HepG2 (cell line): ENCODE results near the gene CSNK1D. TPM values are rescaled to one million over a fixed set of nuclear protein-coding genes. Genes with fewer than 3 reads are reported as not detected.

Source experiments
- ATAC-seq: fragments of 200-7000 bp; cut with Tn5 transposase; 3 replicates; pipeline ENCODE4 v1.9.1; 2020; ENCODE audit warnings: mild to moderate bottlenecking, moderate library complexity
- BruUV-seq: library from RNA; stranded (reverse); fragments of 400-500 nt; replicated peaks from 2 replicates; lab custom pipeline; 2021; lab: Mats Ljungman, UMichigan
- CTCF ChIA-PET: fragments of 300-600 bp; formaldehyde crosslinking; extraction: SDS; loops from one replicate; lab custom pipeline; 2021; ENCODE audit warnings: low total read pairs, inconsistent platforms, low intra/inter-chr PET ratio; lab: Yijun Ruan, JAX
- POLR2A ChIA-PET: fragments of 350-600 bp; sonication (Branson Sonifier 250); formaldehyde crosslinking; loops from one replicate; lab custom pipeline; 2020; ENCODE audit warnings: antibody characterized with exemption, inconsistent platforms; lab: Yijun Ruan, JAX
- DNase-seq: peaks from one replicate; pipeline ENCODE4 v3.0.0-alpha.2; 2015; ENCODE audit warnings: low spot score
- FAIRE-seq: peaks from 3 replicates; lab custom pipeline; 2011; peaks lifted over from hg19 to GRCh38; lab: Jason Lieb, UNC
- H2AFZ ChIP-seq: one replicate; pipeline ENCODE4 v1.6.1; 2011; ENCODE audit warnings: low read length, inconsistent platforms
- H3K27ac ChIP-seq: fragments of 300-600 bp; 3 replicates; pipeline ENCODE4 v1.8.0; 2011; ENCODE audit warnings: mixed run types, mild to moderate bottlenecking, mixed read lengths, low read length, inconsistent platforms; ENCODE audit not compliant: insufficient read depth; ENCODE audit errors: extremely low read length
- H3K27me3 ChIP-seq, 2 experiments: fragments of 200-600 bp in 1 of 2; 2 replicates in 1 of 2; 3 replicates in 1 of 2; pipeline versions ENCODE4 v1.6.0 to v1.8.0; 2011; ENCODE audit warnings: low read length in 2 of 2, mild to moderate bottlenecking in 2 of 2, moderate library complexity in 2 of 2, inconsistent platforms in 1 of 2; ENCODE audit not compliant: insufficient read depth in 2 of 2, control insufficient read depth in 1 of 2
- H3K36me3 ChIP-seq, 2 experiments: fragments of 200-600 bp in 1 of 2; replicated peaks in 1 of 2; 2 replicates in 1 of 2; 3 replicates in 1 of 2; pipeline versions ENCODE4 v1.5.1 to v1.8.0; 2011; ENCODE audit warnings: low read length in 2 of 2, inconsistent platforms in 1 of 2; ENCODE audit not compliant: insufficient read depth in 2 of 2, control insufficient read depth in 1 of 2
- H3K4me1 ChIP-seq: 2 replicates; pipeline ENCODE4 v1.5.1; 2012; ENCODE audit warnings: low read length, inconsistent platforms; ENCODE audit not compliant: insufficient read depth
- H3K4me2 ChIP-seq: 2 replicates; pipeline ENCODE4 v1.6.0; 2011; ENCODE audit warnings: low read depth, low read length, inconsistent platforms
- H3K4me3 ChIP-seq, 3 experiments: fragments of 200-600 bp in 1 of 3; sonication (generic), shearing (Covaris generic) in 1 of 3; replicated peaks in 1 of 3; 2 replicates each; pipeline ENCODE4 v1.5.1; 2011 to 2016; ENCODE audit warnings: low read length in 3 of 3, inconsistent platforms in 2 of 3, low read depth in 2 of 3, mild to moderate bottlenecking in 2 of 3, control low read depth in 1 of 3, mixed read lengths in 1 of 3; ENCODE audit not compliant: insufficient read depth in 1 of 3
- H3K79me2 ChIP-seq: one replicate; pipeline ENCODE4 v1.6.1; 2011; ENCODE audit warnings: low read length, inconsistent platforms; ENCODE audit not compliant: insufficient read depth
- H3K9ac ChIP-seq: 2 replicates; pipeline ENCODE4 v1.6.0; 2011; ENCODE audit warnings: mild to moderate bottlenecking, low read depth, low read length, inconsistent platforms; ENCODE audit not compliant: insufficient read depth
- H3K9me3 ChIP-seq: 2 replicates; pipeline ENCODE4 v1.5.1; 2012; ENCODE audit warnings: mild to moderate bottlenecking, low read length
- H4K20me1 ChIP-seq: 2 replicates; pipeline ENCODE4 v1.6.0; 2011; ENCODE audit warnings: inconsistent platforms, mild to moderate bottlenecking, low read length, moderate library complexity; ENCODE audit not compliant: insufficient read depth
- ARID3A ChIP-seq: IDR thresholded peaks from 2 replicates; pipeline ENCODE4 v1.6.1; 2012; ENCODE audit warnings: low read depth, low read length, improper control_type of control experiment
- BHLHE40 ChIP-seq: IDR thresholded peaks from 2 replicates; pipeline ENCODE4 v1.6.1; 2011; ENCODE audit warnings: low read length, improper control_type of control experiment
- HIVEP1 ChIP-seq: sonication (generic); formaldehyde crosslinking; IDR thresholded peaks from 2 replicates; pipeline ENCODE4 v1.4.0; 2020; ENCODE audit warnings: mild to moderate bottlenecking, missing genetic modification reagents
- JUNB ChIP-seq: sonication (generic); formaldehyde crosslinking; IDR thresholded peaks from 2 replicates; pipeline ENCODE4 v1.8.0; 2022; ENCODE audit warnings: missing genetic modification reagents, mild to moderate bottlenecking, borderline replicate concordance
- MBD4 ChIP-seq: IDR thresholded peaks from 2 replicates; pipeline ENCODE4 v1.6.1; 2012; ENCODE audit warnings: low read length, inconsistent platforms, borderline replicate concordance
- NCOA1 ChIP-seq: sonication (generic); formaldehyde crosslinking; IDR thresholded peaks from 2 replicates; pipeline ENCODE4 v1.9.0; 2021; ENCODE audit warnings: missing genetic modification reagents
- NFKB2 ChIP-seq: sonication (generic); formaldehyde crosslinking; IDR thresholded peaks from 2 replicates; pipeline ENCODE4 v1.4.0; 2020; ENCODE audit warnings: missing genetic modification reagents, borderline replicate concordance
- PATZ1 ChIP-seq: sonication (generic); formaldehyde crosslinking; IDR thresholded peaks from 2 replicates; pipeline ENCODE4 v1.4.0; 2020; ENCODE audit warnings: missing genetic modification reagents
- RFXAP ChIP-seq: sonication (generic); formaldehyde crosslinking; IDR thresholded peaks from 2 replicates; pipeline ENCODE4 v1.4.0; 2020; ENCODE audit warnings: missing genetic modification reagents, borderline replicate concordance
- RORA ChIP-seq: sonication (generic); formaldehyde crosslinking; IDR thresholded peaks from 2 replicates; pipeline ENCODE4 v1.5.0; 2020; ENCODE audit warnings: mild to moderate bottlenecking, missing genetic modification reagents, moderate library complexity
- SALL2 ChIP-seq: sonication (generic); formaldehyde crosslinking; IDR thresholded peaks from 2 replicates; pipeline ENCODE4 v1.8.1; 2023; ENCODE audit warnings: mild to moderate bottlenecking, missing genetic modification reagents, inconsistent platforms
- SP1 ChIP-seq, 2 experiments: fragments of 450-650 bp in 1 of 2; sonication (generic) in 1 of 2; formaldehyde crosslinking in 1 of 2; IDR thresholded peaks; 2 replicates each; pipeline versions ENCODE4 v1.4.0 to v1.6.1; 2016 to 2020; ENCODE audit warnings: missing genetic modification reagents in 1 of 2
- U2AF1 ChIP-seq: fragments of 200-400 bp; formaldehyde crosslinking; optimal IDR thresholded peaks from 2 replicates; pipeline ENCODE3; 2017; ENCODE audit warnings: mild to moderate bottlenecking, low read depth, low read length
- ZFP91 ChIP-seq: sonication (generic); formaldehyde crosslinking; IDR thresholded peaks from 2 replicates; pipeline ENCODE4 v1.9.0; 2022; ENCODE audit warnings: missing genetic modification reagents, mild to moderate bottlenecking, borderline replicate concordance
- ZNF317 ChIP-seq: sonication (generic); formaldehyde crosslinking; IDR thresholded peaks from 2 replicates; pipeline ENCODE4 v1.5.0; 2020; ENCODE audit warnings: mild to moderate bottlenecking, missing genetic modification reagents
- ZNF564 ChIP-seq: sonication (generic); formaldehyde crosslinking; IDR thresholded peaks from 2 replicates; pipeline ENCODE4 v1.8.1; 2023; ENCODE audit warnings: mild to moderate bottlenecking, missing genetic modification reagents
- ZSCAN22 ChIP-seq: sonication (generic); formaldehyde crosslinking; IDR thresholded peaks from 2 replicates; pipeline ENCODE4 v1.4.0; 2020; ENCODE audit warnings: mild to moderate bottlenecking, missing genetic modification reagents
- WGBS: methylation state at CpG from one replicate; pipeline ENCODE4 v1.1.6; 2017; ENCODE audit warnings: low lambda C conversion rate; 5-methylcytosine and 5-hydroxymethylcytosine counted together
- in situ Hi-C: cut with HindIII; loops from 2 replicates; pipeline ENCODE4 v1.10.0; 2017; ENCODE audit warnings: low pct_unique_long_range_greater_than_20kb; ENCODE audit not compliant: extremely low pct_ligation_motif_present
- intact Hi-C: fragments of 100-400 bp; cut with micrococcal nuclease; formaldehyde crosslinking; loops from one replicate; pipeline ENCODE4 v1.10.0; 2022; ENCODE audit not compliant: unreplicated experiment
- polyA plus RNA-seq, 8 experiments: library from polyadenylated mRNA; depleted of rRNA in 3 of 8; stranded (reverse) in 7 of 8; unstranded in 1 of 8; fragments of >200 nt; fragmentation: Illumina TruSeq in 4 of 8; extraction: Trizol in 4 of 8; gene quantifications; 2 replicates each; pipeline versions ENCODE4 v1.2.1 to v1.2.3, GENCODE V29; 2011 to 2016; ENCODE audit warnings: low read depth in 4 of 8, missing spikeins in 1 of 8, mixed read lengths in 1 of 8; ENCODE audit not compliant: insufficient read depth in 1 of 8
- total RNA-seq, 5 experiments: library from RNA; depleted of rRNA; stranded (reverse); fragments of >200 nt; fragmentation: Illumina TruSeq; extraction: Trizol; gene quantifications; 2 replicates each; pipeline ENCODE4 v1.2.3, GENCODE V29; 2016; ENCODE audit warnings: low read depth in 1 of 5

The CSNK1D gene
- total and polyA plus RNA-seq, 2 of the 13 experiments (the other 11 are each of a cell fraction or from before 2014, with no cell fraction given) = 31.5 to 128 TPM

- H3K9me3 ChIP-seq = no peaks in the 10 kb centered on the region
- POLR2A ChIA-PET = interaction anchor here (0.9 to 2.6 kb wide), 19 partner anchors 9 to 261 kb away, joined by 3 to 152 read pairs (median 8); partner anchors contain the start of genes CSNK1D and SLC16A3
- no peaks in the 10 kb centered on the region for H3K36me3 ChIP-seq
- H3K4me2 ChIP-seq = peak within 1 kb of the TSS; percentile 88
- H3K27me3 ChIP-seq = no peaks in the 10 kb centered on the region; a peak in 1 of 5 replicates
- no TSS peak for BruUV-seq
- no peak within 1 kb of the TSS for H2AFZ ChIP-seq
- peak within 1 kb of the TSS; percentile 63 to 72 (median 69) for H3K4me3 ChIP-seq
- peak within 1 kb of the TSS; percentile 64 for H3K9ac ChIP-seq
- intact Hi-C loops = loop anchor here (1.0 kb wide), 2 partner anchors 50 to 75 kb away; no protein-coding TSS in a partner anchor
- FAIRE-seq = peak; percentile 80
- in situ Hi-C loops = no loop called here
- ATAC-seq = peak; percentile 73
- peak; percentile 64 for DNase-seq
- no peaks in the 10 kb centered on the region for H4K20me1 ChIP-seq
- peaks cover 3% of the 10 kb centered on the region for H3K79me2 ChIP-seq
- peak within 1 kb of the TSS; percentile 54 for H3K27ac ChIP-seq
- WGBS = 0% methylated on average over 12 of the region's 26 CpGs
- CTCF ChIA-PET = interaction anchor here (1.0 kb wide), 1 partner anchor 17 kb away, joined by 3 read pairs; no protein-coding TSS in a partner anchor
- H3K4me1 ChIP-seq = peaks cover 69% of the 10 kb centered on the region
- TF ChIP-seq SP1 (IDR thresholded peaks at IDR 0.05) = no peak
- no peak; the same call in 1 of the 2 replicates for TF ChIP-seq SP1 (CRISPR knock-in tag; IDR thresholded peaks at IDR 0.05)
- peak; percentile 73; the same call in 1 of the 2 replicates for TF ChIP-seq ZNF317 (CRISPR knock-in tag)
- TF ChIP-seq HIVEP1 (CRISPR knock-in tag) = peak; percentile 92
- TF ChIP-seq ZNF564 (CRISPR knock-in tag) = no peak
- TF ChIP-seq NFKB2 (CRISPR knock-in tag) = no peak; the same call in 1 of the 2 replicates
- no peak for TF ChIP-seq U2AF1
- TF ChIP-seq RFXAP (CRISPR knock-in tag) = peak; percentile 35; the same call in 1 of the 2 replicates
- TF ChIP-seq BHLHE40 = no peak
- TF ChIP-seq NCOA1 (CRISPR knock-in tag) = 0 out of 2 replicates have a peak, but pooled peaks have one; percentile 20
- no peak for TF ChIP-seq MBD4
- peak; percentile 66; the same call in 1 of the 2 replicates for TF ChIP-seq SALL2 (CRISPR knock-in tag)
- peak; percentile 97 for TF ChIP-seq PATZ1 (CRISPR knock-in tag)
- TF ChIP-seq RORA (CRISPR knock-in tag) = no peak
- TF ChIP-seq ZFP91 = peak; percentile 92
- TF ChIP-seq JUNB = no peak
- TF ChIP-seq ZSCAN22 (CRISPR knock-in tag) = no peak
- no peak for TF ChIP-seq ARID3A
These were observed 44.1 kb upstream of the CSNK1D start, which contains the start of gene CD7 for GRCh38 chr17:82317394-82318168. CD7 (minus strand) TSS chr17:82317608; CDS start chr17:82317495, 113 bp downstream.
